ENCODE data around the gene PBX1.

The PBX1 gene

GRCh38 chr1:164780863-164781262, 221.9 kb downstream of the PBX1 start:
- H3K4me3 ChIP-seq (ENCODE audit: low read depth, low read length): no peak overlapping the region
- TF ChIP-seq CTCF (IDR thresholded peaks at IDR 0.05; ENCODE audit: low read depth, low read length, missing control alignments): no peak
- in situ Hi-C loops (cut with HindIII; ENCODE audit: low sequenced_read_pairs): no loop called here
- no peak for DNase-seq (ENCODE audit: low read depth)

- TF ChIP-seq CTCF (IDR thresholded peaks at IDR 0.05; ENCODE audit: low read depth, low read length, missing control alignments): no peak
- DNase-seq (ENCODE audit: low read depth): no peak
- H3K4me3 ChIP-seq (ENCODE audit: low read depth, low read length): no peak overlapping the region
- in situ Hi-C loops (cut with HindIII; ENCODE audit: low sequenced_read_pairs): no loop called here
Measured at GRCh38 chr1:164781972-164782371, 223.0 kb downstream of the PBX1 start.

- in situ Hi-C loops (cut with HindIII; ENCODE audit: low sequenced_read_pairs): no loop called here
- H3K4me3 ChIP-seq (ENCODE audit: low read depth, low read length): no peak overlapping the region
- DNase-seq (ENCODE audit: low read depth): peak; percentile 57
- TF ChIP-seq CTCF (IDR thresholded peaks at IDR 0.05; ENCODE audit: low read depth, low read length, missing control alignments): no peak
Measured at GRCh38 chr1:164783778-164784555, 225.0 kb downstream of the PBX1 start.

DNA sequence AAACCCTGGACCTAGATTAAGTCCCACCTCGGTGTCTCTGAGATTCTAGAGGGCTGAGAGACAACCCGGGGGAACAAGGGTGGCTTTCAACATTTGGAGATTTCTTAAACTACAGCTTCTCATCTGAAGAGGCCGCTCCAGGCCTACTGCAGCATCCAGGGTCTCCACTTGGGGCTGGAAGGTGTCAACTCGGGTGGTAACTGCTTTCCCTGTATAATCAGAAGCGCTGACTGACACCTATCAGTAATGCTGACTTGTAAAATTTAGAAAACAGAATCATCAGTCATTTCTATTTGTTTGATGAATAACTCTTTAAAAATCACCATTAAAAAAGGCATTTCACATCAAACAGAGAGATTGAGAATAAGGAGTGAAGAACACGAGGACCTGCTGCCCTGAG, 226.0 kb downstream of the PBX1 start:
- in situ Hi-C loops (cut with HindIII; ENCODE audit: low sequenced_read_pairs): no loop called here
- no peak for DNase-seq (ENCODE audit: low read depth)
- TF ChIP-seq CTCF (IDR thresholded peaks at IDR 0.05; ENCODE audit: low read depth, low read length, missing control alignments): no peak

DNA sequence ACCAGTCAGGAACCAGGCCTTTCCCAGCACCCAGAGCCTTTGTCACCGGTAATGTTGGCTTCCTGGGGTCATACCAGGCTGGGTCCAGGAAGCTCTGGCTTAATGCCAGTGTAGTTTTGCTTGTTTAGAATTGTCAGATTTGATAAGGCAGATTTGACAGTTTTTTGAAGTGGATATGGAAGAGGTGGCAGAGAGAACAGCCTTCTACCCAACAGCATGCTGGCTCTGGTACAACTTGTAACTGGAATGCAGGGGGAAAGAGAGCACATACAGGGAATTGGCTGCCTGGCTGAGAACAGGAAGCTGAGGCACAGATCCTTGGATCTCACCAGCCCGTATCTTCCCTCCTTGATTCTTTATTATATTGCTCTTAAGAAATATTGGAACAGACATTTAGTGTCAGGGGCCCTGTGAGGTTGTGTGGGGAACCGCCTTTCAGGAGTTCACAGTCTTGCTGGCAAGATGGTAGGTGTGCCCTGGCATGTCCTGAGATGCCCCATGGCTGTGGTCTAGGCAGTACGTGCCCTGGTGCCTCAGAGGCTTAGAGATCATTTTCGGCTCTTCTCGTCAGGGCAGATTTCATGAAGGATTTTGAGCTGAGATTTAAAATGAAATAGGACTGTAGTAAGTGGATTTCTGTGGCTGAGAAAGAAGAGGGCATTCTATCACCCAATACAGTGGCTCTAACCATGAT, 227.0 kb downstream of the PBX1 start:
- in situ Hi-C loops (cut with HindIII; ENCODE audit: low sequenced_read_pairs): no loop called here

More for the DNA sequence above, 226.0 kb downstream of the PBX1 start:
- no peak overlapping the region for H3K4me3 ChIP-seq (ENCODE audit: low read depth, low read length)

More for the DNA sequence above, 227.0 kb downstream of the PBX1 start:
- no peak for TF ChIP-seq CTCF (IDR thresholded peaks at IDR 0.05; ENCODE audit: low read depth, low read length, missing control alignments)
- no peak overlapping the region for H3K4me3 ChIP-seq (ENCODE audit: low read depth, low read length)
- no peak for DNase-seq (ENCODE audit: low read depth)
